ENCODE results near the gene XRCC5.

Gene XRCC5

GRCh38 chr2:216119986-216120385 is 10.8 kb downstream of the XRCC5 start:
- no peak overlapping the region for H3K4me3 ChIP-seq (replicated peaks; ENCODE audit: low read depth, low read length)
- no peaks in the 10 kb centered on the region for H3K27me3 ChIP-seq (replicated peaks; ENCODE audit: control insufficient read depth, insufficient read depth, low read length)
- H3K36me3 ChIP-seq (ENCODE audit: control insufficient read depth, insufficient read depth, low read length) = peaks cover 20% of the 10 kb centered on the region
- TF ChIP-seq CTCF (IDR thresholded peaks at IDR 0.05; ENCODE audit: insufficient read depth, low read length, poor library complexity, severe bottlenecking) = no peak
- no peak for DNase-seq (ENCODE audit: extremely low read depth, insufficient read length)

DNA sequence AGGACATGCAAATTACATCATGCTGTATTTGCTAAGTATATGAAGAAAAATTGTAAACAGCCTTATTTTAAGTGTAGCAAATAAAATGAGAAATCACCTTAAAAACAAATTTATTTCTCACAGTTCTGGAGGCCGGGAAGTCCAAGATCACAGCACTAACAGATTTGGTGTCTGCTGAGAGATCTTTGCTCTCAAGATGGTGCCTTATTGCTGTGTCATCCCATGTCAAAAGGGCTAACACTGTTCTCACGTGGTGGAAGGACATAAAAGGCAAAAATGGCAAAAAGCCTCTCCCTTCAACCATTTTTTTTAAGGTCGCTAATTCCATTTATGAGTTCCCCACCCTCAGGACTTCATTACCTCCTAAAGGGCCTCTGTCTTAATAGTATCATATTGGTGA is 12.1 kb downstream of the XRCC5 start:
- no peak for TF ChIP-seq CTCF (IDR thresholded peaks at IDR 0.05; ENCODE audit: insufficient read depth, low read length, poor library complexity, severe bottlenecking)
- no peaks in the 10 kb centered on the region for H3K27me3 ChIP-seq (replicated peaks; ENCODE audit: control insufficient read depth, insufficient read depth, low read length)
- no peak for DNase-seq (ENCODE audit: extremely low read depth, insufficient read length)
- no peak overlapping the region for H3K4me3 ChIP-seq (replicated peaks; ENCODE audit: low read depth, low read length)
- peaks cover 18% of the 10 kb centered on the region for H3K36me3 ChIP-seq (ENCODE audit: control insufficient read depth, insufficient read depth, low read length)

DNA sequence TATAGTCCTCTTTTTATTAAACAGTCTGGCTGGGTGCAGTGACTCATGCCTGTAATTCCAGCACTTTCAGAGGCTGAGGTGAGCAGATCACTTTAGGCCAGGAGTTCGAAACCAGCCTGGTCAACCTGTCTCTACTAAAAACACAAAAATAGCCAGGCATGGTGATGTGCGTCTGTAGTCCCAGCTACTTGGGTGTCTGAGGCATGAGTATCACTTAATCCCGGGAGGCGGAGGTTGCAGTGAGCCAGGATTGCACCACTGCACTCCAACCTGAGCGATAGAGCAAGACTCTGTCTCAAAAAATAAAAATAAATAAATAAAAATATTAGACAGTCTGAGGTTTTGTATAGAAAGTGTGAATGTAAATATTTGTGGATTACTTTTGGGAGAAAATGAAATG is 17.8 kb downstream of the XRCC5 start:
- H3K4me3 ChIP-seq (replicated peaks; ENCODE audit: low read depth, low read length) = no peak overlapping the region
- no peak for TF ChIP-seq CTCF (IDR thresholded peaks at IDR 0.05; ENCODE audit: insufficient read depth, low read length, poor library complexity, severe bottlenecking)
- H3K36me3 ChIP-seq (ENCODE audit: control insufficient read depth, insufficient read depth, low read length) = peaks cover 11% of the 10 kb centered on the region
- no peak for DNase-seq (ENCODE audit: extremely low read depth, insufficient read length)
- H3K27me3 ChIP-seq (replicated peaks; ENCODE audit: control insufficient read depth, insufficient read depth, low read length) = no peaks in the 10 kb centered on the region

DNA sequence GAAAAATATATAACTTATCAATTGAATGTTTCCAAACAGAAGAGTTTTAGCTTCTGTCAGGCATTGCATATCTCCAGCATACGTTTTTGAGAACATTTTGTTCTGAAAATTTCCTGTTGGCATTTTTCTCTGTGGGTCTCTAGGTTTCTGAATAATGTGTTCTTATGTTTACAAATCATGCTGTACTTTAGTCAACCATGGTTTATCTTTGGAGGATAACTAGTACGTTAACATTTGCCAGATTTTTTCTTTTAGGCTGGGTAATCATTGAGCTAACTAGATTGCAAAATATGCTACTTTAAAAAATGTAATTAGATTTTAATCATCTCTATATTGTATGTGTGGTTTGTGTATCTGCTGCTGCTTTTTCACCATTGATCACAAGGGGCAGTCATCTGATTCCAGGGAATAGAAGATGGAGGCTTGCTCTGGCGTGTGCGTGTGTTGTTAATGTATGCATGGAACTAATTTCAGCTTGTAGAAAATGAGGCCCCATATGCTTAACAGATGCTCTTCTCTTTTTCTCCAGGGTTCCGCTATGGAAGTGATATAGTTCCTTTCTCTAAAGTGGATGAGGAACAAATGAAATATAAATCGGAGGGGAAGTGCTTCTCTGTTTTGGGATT is 21.3 kb downstream of the XRCC5 start:
- no peaks in the 10 kb centered on the region for H3K27me3 ChIP-seq (replicated peaks; ENCODE audit: control insufficient read depth, insufficient read depth, low read length)
- DNase-seq (ENCODE audit: extremely low read depth, insufficient read length) = no peak
- no peak overlapping the region for H3K4me3 ChIP-seq (replicated peaks; ENCODE audit: low read depth, low read length)
- TF ChIP-seq CTCF (IDR thresholded peaks at IDR 0.05; ENCODE audit: insufficient read depth, low read length, poor library complexity, severe bottlenecking) = no peak
- H3K36me3 ChIP-seq (ENCODE audit: control insufficient read depth, insufficient read depth, low read length) = peaks cover 22% of the 10 kb centered on the region

DNA sequence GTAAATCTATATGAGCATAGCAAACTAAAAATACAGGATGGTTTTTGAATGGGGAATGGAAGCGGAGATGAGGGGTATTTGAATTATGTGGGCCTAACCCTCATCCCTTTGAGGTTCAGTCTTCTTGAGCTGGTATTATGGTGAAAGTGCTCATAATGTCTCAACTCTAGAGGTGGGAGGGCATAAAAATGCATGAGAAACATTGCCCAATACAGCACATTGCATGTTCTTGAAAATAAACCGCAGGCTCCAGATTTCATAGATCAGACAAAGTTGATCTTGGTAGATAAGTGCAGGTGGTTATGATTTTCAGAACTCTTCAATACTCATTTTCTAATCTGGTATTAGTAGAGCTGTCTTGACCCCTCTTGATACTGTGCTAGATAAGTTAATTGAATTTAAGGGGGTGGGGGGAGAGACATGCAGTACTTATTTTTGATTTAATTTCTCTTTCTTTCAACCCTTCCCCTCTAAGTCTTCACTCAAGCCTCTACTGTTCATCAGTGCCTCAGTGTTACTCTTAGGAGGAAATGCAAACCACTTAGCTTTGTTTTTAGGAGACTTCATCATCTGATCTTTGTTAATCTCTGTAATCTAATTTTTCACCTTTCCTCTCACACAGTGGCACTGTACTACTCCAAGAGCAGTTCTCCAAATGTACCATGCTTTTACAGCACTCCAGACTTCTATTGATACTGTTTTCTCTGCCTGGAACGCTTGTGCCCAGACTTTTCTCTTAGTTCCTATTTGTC is 22.2 kb downstream of the XRCC5 start:
- no peak for TF ChIP-seq CTCF (IDR thresholded peaks at IDR 0.05; ENCODE audit: insufficient read depth, low read length, poor library complexity, severe bottlenecking)
- no peak for DNase-seq (ENCODE audit: extremely low read depth, insufficient read length)
- Histone ChIP-seq H3K36me3 (ENCODE audit: control insufficient read depth, insufficient read depth, low read length) (peaks cover 22% of the 10 kb centered on the region), H3K27me3 (replicated peaks; ENCODE audit: control insufficient read depth, insufficient read depth, low read length) (no peaks in the 10 kb centered on the region), H3K4me3 (replicated peaks; ENCODE audit: low read depth, low read length) (no peak overlapping the region)

All from GM06990 (cell line).